Neuronal stem cell (in vitro differentiated cells): ENCODE measurements around the gene SKIC2.

Source experiments
- DNase-seq: peaks from one replicate; pipeline ENCODE4 v3.0.0-alpha.2; 2013; ENCODE audit warnings: low spot score
- H2AFZ ChIP-seq: one replicate; pipeline ENCODE4 v1.6.1; 2013; ENCODE audit warnings: mild to moderate bottlenecking, low read length, inconsistent platforms
- H2AK5ac ChIP-seq: 2 replicates; pipeline ENCODE4 v1.6.1; 2013; ENCODE audit warnings: low read depth, mild to moderate bottlenecking, inconsistent platforms, low read length, moderate library complexity, mixed read lengths
- H2BK120ac ChIP-seq: 2 replicates; pipeline ENCODE4 v1.6.1; 2013; ENCODE audit warnings: low read depth, mild to moderate bottlenecking, inconsistent platforms, low read length, moderate library complexity, mixed read lengths
- H2BK12ac ChIP-seq: one replicate; pipeline ENCODE4 v1.6.1; 2013; ENCODE audit warnings: low read length, inconsistent platforms
- H2BK15ac ChIP-seq: 2 replicates; pipeline ENCODE4 v1.6.1; 2013; ENCODE audit warnings: mild to moderate bottlenecking, low read length, inconsistent platforms, mixed read lengths
- H2BK5ac ChIP-seq: one replicate; pipeline ENCODE4 v1.6.1; 2013; ENCODE audit warnings: inconsistent platforms, mild to moderate bottlenecking, low read length, moderate library complexity
- H3K14ac ChIP-seq: one replicate; pipeline ENCODE4 v1.6.1; 2013; ENCODE audit warnings: low read length, inconsistent platforms
- H3K18ac ChIP-seq: 2 replicates; pipeline ENCODE4 v1.6.1; 2013; ENCODE audit warnings: low read length, inconsistent platforms
- H3K23ac ChIP-seq: 2 replicates; pipeline ENCODE4 v1.6.1; 2013; ENCODE audit warnings: low read depth, mild to moderate bottlenecking, mixed read lengths, low read length, inconsistent platforms; ENCODE audit not compliant: poor library complexity
- H3K27ac ChIP-seq: replicated peaks from 3 replicates; pipeline ENCODE4 v1.5.1; 2013; ENCODE audit warnings: low read length, inconsistent platforms
- H3K27me3 ChIP-seq, 3 experiments: 2 replicates each; pipeline ENCODE4 v1.6.1; 2013; ENCODE audit warnings: low read length in 3 of 3, mild to moderate bottlenecking in 2 of 3, inconsistent platforms in 1 of 3, low read depth in 1 of 3, mixed read lengths in 1 of 3, moderate library complexity in 1 of 3; ENCODE audit not compliant: control insufficient read depth in 3 of 3, insufficient read depth in 3 of 3
- H3K36me3 ChIP-seq, 2 donors: replicated peaks in 1 of 2; 2 replicates each; pipeline ENCODE4 v1.6.1; 2013; ENCODE audit warnings: low read length in 2 of 2; ENCODE audit not compliant: control insufficient read depth in 2 of 2, insufficient read depth in 2 of 2
- H3K4ac ChIP-seq: 2 replicates; pipeline ENCODE4 v1.6.1; 2013; ENCODE audit warnings: inconsistent platforms, mild to moderate bottlenecking, low read length, moderate library complexity
- H3K4me1 ChIP-seq, 2 donors: 1 replicate in 1 of 2; 2 replicates in 1 of 2; pipeline ENCODE4 v1.6.1; 2013; ENCODE audit warnings: low read length in 2 of 2, low read depth in 1 of 2; ENCODE audit not compliant: control insufficient read depth in 2 of 2, insufficient read depth in 1 of 2
- H3K4me2 ChIP-seq: one replicate; pipeline ENCODE4 v1.6.1; 2013; ENCODE audit warnings: mild to moderate bottlenecking, low read length, inconsistent platforms; ENCODE audit not compliant: insufficient read depth, poor library complexity, severe bottlenecking
- H3K4me3 ChIP-seq, 2 donors: 2 replicates each; pipeline ENCODE4 v1.5.1; 2013; ENCODE audit warnings: low read length in 2 of 2, mild to moderate bottlenecking in 2 of 2, inconsistent platforms in 1 of 2, moderate library complexity in 1 of 2
- H3K79me1 ChIP-seq: one replicate; pipeline ENCODE4 v1.6.1; 2013; ENCODE audit warnings: low read depth, mild to moderate bottlenecking, inconsistent platforms, low read length, moderate library complexity
- H3K9ac ChIP-seq: one replicate; pipeline ENCODE4 v1.6.1; 2013; ENCODE audit warnings: mild to moderate bottlenecking, low read depth, low read length, inconsistent platforms; ENCODE audit not compliant: poor library complexity
- H3K9me3 ChIP-seq, 2 donors: replicated peaks in 1 of 2; 2 replicates each; pipeline versions ENCODE3 to v1.6.1; 2013; ENCODE audit warnings: low read length in 2 of 2, mild to moderate bottlenecking in 2 of 2, inconsistent platforms in 1 of 2, low read depth in 1 of 2, mixed read lengths in 1 of 2, moderate library complexity in 1 of 2; ENCODE audit not compliant: control insufficient read depth in 2 of 2, insufficient read depth in 1 of 2
- H4K8ac ChIP-seq: one replicate; pipeline ENCODE4 v1.6.1; 2013; ENCODE audit warnings: low read depth, mild to moderate bottlenecking, inconsistent platforms, low read length, moderate library complexity
- H4K91ac ChIP-seq: one replicate; pipeline ENCODE4 v1.6.1; 2013; ENCODE audit warnings: low read length, low read depth, mild to moderate bottlenecking, inconsistent platforms; ENCODE audit not compliant: poor library complexity
- WGBS, 2 donors: extraction: QIAGEN DNeasy Blood & Tissue Kit; methylation state at CpG; one replicate each; pipeline ENCODE4 v1.1.7; 2013; ENCODE audit warnings: missing lambda C conversion rate in 2 of 2, mixed read lengths in 1 of 2; ENCODE audit not compliant: insufficient read length in 2 of 2, insufficient replicate concordance in 1 of 2; ENCODE audit errors: extremely low coverage in 2 of 2; 5-methylcytosine and 5-hydroxymethylcytosine counted together

Gene SKIC2

DNA sequence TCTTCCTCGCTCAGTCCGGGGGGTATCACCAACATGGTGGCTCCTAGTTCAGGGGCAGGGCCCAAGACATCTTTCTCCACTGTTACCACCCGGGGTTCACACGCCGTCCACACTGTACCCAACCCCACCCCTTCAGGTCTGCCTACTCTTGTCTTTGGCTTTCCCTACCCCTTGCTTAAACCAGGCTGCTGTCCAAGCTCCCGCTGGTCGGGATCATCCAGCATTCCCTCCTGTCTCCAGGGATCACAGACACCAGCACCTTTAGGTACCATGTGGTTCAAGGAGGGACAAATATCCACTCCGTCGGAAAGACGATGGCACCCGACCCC, 599 bp upstream of the SKIC2 start:
- no peak overlapping the region for H2AK5ac ChIP-seq
- H3K27ac ChIP-seq: no peak overlapping the region
- peaks cover 9 to 12% of the 10 kb centered on the region in 2 donors for H3K4me1 ChIP-seq
- H3K18ac ChIP-seq: peak overlapping the region; percentile 76
- H3K36me3 ChIP-seq: peaks cover 44 to 72% of the 10 kb centered on the region in 2 donors
- H3K4ac ChIP-seq: no peak overlapping the region
- WGBS, 2 donors: no CpG with 5 or more reads among the region's 11 CpGs
- peak overlapping the region; percentile 79 to 83 for H3K4me3 ChIP-seq
- peak overlapping the region; percentile 74 for H3K4me2 ChIP-seq
- H3K79me1 ChIP-seq: peaks cover 9% of the 10 kb centered on the region
- no peak overlapping the region for H2BK120ac ChIP-seq
- H2AFZ ChIP-seq: peak overlapping the region; percentile 86
- DNase-seq: no peak
- no peak overlapping the region for H4K91ac ChIP-seq
- H2BK12ac ChIP-seq: no peak overlapping the region
- no peak overlapping the region for H4K8ac ChIP-seq
- peak overlapping the region; percentile 89 for H3K9ac ChIP-seq
- no peaks in the 10 kb centered on the region for H3K9me3 ChIP-seq
- no peak overlapping the region for H2BK5ac ChIP-seq
- no peaks in the 10 kb centered on the region for H3K27me3 ChIP-seq
- peak overlapping the region; percentile 22 for H3K14ac ChIP-seq
- peak overlapping the region; percentile 94 for H3K23ac ChIP-seq
- H2BK15ac ChIP-seq: no peak overlapping the region

- no peak overlapping the region for H4K8ac ChIP-seq
- no peak overlapping the region for H3K4me2 ChIP-seq
- H3K18ac ChIP-seq: no peak overlapping the region
- DNase-seq: no peak
- H2AK5ac ChIP-seq: no peak overlapping the region
- H2BK15ac ChIP-seq: no peak overlapping the region
- H2BK5ac ChIP-seq: no peak overlapping the region
- no peak overlapping the region for H3K23ac ChIP-seq
- no peak overlapping the region for H3K9ac ChIP-seq
- H3K4me1 ChIP-seq: peaks cover 9 to 12% of the 10 kb centered on the region in 2 donors
- no peak overlapping the region for H2AFZ ChIP-seq
- peaks cover 9% of the 10 kb centered on the region for H3K79me1 ChIP-seq
- no peak overlapping the region for H3K27ac ChIP-seq
- whole genome bisulfite sequencing, 2 donors: no CpG with 5 or more reads among the region's 12 CpGs
- H3K27me3 ChIP-seq: no peaks in the 10 kb centered on the region
- H3K14ac ChIP-seq: no peak overlapping the region
- no peaks in the 10 kb centered on the region for H3K9me3 ChIP-seq
- no peak overlapping the region for H4K91ac ChIP-seq
- H3K4me3 ChIP-seq: no peak overlapping the region
- H3K4ac ChIP-seq: no peak overlapping the region
- H3K36me3 ChIP-seq: peaks cover 45 to 72% of the 10 kb centered on the region in 2 donors
- no peak overlapping the region for H2BK12ac ChIP-seq
- H2BK120ac ChIP-seq: no peak overlapping the region
Measured at GRCh38 chr6:31961616-31962015, 2.6 kb downstream of the SKIC2 start.

GRCh38 chr6:31963921-31964320, 4.9 kb downstream of the SKIC2 start:
- no peak overlapping the region for H2AK5ac ChIP-seq
- no peak overlapping the region for H2BK15ac ChIP-seq
- no peak overlapping the region for H2AFZ ChIP-seq
- DNase-seq: no peak
- H3K4me3 ChIP-seq: peak overlapping the region in 1 of 2 donors; percentile 32
- peaks cover 59 to 86% of the 10 kb centered on the region in 2 donors for H3K36me3 ChIP-seq
- H3K9ac ChIP-seq: peak overlapping the region; percentile 47
- H3K79me1 ChIP-seq: peaks cover 4% of the 10 kb centered on the region
- no peaks in the 10 kb centered on the region for H3K9me3 ChIP-seq
- no peak overlapping the region for H3K4ac ChIP-seq
- peaks cover 0 to 5% of the 10 kb centered on the region in 2 donors for H3K4me1 ChIP-seq
- no peaks in the 10 kb centered on the region for H3K27me3 ChIP-seq
- no peak overlapping the region for H3K27ac ChIP-seq
- no peak overlapping the region for H4K8ac ChIP-seq
- WGBS, 2 donors: no CpG with 5 or more reads among the region's 19 CpGs
- no peak overlapping the region for H3K4me2 ChIP-seq
- peak overlapping the region; percentile 62 for H3K23ac ChIP-seq
- no peak overlapping the region for H2BK5ac ChIP-seq
- H2BK12ac ChIP-seq: no peak overlapping the region
- no peak overlapping the region for H2BK120ac ChIP-seq
- H4K91ac ChIP-seq: no peak overlapping the region
- no peak overlapping the region for H3K14ac ChIP-seq
- H3K18ac ChIP-seq: no peak overlapping the region

GRCh38 chr6:31965700-31966099, 6.7 kb downstream of the SKIC2 start:
- no peaks in the 10 kb centered on the region for H3K79me1 ChIP-seq
- H2BK120ac ChIP-seq: no peak overlapping the region
- H3K4me3 ChIP-seq: no peak overlapping the region
- H3K4me2 ChIP-seq: no peak overlapping the region
- no peak overlapping the region for H4K8ac ChIP-seq
- H3K14ac ChIP-seq: no peak overlapping the region
- no peak overlapping the region for H3K4ac ChIP-seq
- no peak for DNase-seq
- H3K36me3 ChIP-seq: peaks cover 66 to 97% of the 10 kb centered on the region in 2 donors
- no peak overlapping the region for H3K18ac ChIP-seq
- no CpG with 5 or more reads among the region's 13 CpGs for WGBS, 2 donors
- H3K27ac ChIP-seq: no peak overlapping the region
- H3K9me3 ChIP-seq: no peaks in the 10 kb centered on the region
- H2AFZ ChIP-seq: no peak overlapping the region
- no peak overlapping the region for H3K23ac ChIP-seq
- no peak overlapping the region for H3K9ac ChIP-seq
- no peak overlapping the region for H2BK5ac ChIP-seq
- no peak overlapping the region for H2BK12ac ChIP-seq
- no peak overlapping the region for H4K91ac ChIP-seq
- no peak overlapping the region for H2BK15ac ChIP-seq
- no peak overlapping the region for H2AK5ac ChIP-seq
- no peaks in the 10 kb centered on the region for H3K4me1 ChIP-seq
- H3K27me3 ChIP-seq: no peaks in the 10 kb centered on the region
